Stimulated activated CD4-positive, alpha-beta T cell treated with anti-CD3 and anti-CD28 coated beads, TNF-alpha, amount 100 ng/mL, for 1 hour (primary cell): ENCODE data around the gene EDA.
"Not testable (repeated sequence)": the region's sequence is repeated elsewhere in the genome, so short reads cannot be mapped to it uniquely, and the experiment has no call there.

ENCODE experiments used
- DNase-seq, 3 donors: peaks; one replicate each; pipeline ENCODE4 v3.0.0-alpha.2; 2020; ENCODE audit warnings: low read depth in 3 of 3, low spot score in 1 of 3

EDA gene

DNA sequence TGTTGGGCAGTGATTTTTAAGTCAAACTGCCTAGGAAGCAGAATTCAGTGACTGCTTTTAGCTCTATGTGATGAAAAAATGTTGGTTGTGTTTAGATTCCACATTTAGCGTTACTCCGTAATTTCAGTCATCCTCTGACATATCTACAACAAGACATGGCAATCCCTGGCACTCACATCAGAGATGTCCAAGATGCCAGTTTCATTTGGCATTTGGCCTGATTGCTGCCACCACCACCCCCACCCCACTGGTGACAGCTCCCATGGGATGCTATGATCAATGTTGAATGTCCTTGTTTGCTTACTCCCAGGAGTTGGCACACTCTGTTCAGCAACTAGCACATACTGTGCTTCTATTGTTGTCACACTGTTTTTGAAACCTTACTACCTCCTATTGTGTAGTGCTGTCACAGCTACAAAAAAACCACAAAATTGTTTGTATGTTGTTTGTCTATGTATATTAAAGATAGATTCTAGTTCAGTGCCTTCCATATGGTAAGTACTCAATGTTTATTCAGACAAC lies 332.4 kb downstream of the EDA start:
- DNase-seq, result no peak

DNA sequence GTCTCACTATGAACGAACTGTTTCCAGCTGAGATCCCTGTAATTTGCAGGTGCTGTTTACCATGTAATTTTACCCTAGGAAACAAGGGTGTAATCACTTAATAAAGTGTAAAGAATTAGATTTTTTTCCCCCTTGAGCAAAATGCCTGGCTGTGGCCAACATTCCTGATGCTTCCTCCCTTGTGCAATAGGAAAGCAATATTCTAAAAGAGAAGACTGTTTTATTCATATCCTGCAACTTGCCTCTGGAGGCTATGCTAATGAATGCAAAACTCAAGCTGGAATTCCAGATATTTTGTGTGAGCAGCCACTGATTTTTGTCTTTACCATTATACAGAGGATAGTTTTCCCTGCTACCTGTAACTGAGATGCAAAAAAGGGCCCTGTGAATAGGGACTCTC lies 335.8 kb downstream of the EDA start:
- no peak for DNase-seq

DNA sequence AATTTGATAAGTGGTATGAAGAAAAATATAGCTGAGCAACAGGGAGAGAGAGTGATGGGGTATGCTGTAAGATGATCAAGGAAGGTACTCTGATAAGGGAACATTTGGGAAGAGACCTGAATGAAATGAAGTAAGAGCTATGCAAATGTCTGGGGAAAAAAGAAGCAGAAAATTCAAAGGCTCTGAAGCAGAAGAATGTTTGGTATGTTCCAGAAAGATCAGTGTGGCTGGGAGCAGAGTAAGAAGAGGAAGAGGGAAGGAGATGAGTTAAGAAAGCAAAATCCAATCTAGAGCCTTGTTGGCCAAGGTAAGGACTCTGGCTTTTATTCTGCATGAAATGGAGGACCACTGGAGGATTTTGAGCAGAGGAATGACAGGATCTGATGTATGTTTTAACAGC lies 343.8 kb downstream of the EDA start:
- DNase-seq, result no peak

DNA sequence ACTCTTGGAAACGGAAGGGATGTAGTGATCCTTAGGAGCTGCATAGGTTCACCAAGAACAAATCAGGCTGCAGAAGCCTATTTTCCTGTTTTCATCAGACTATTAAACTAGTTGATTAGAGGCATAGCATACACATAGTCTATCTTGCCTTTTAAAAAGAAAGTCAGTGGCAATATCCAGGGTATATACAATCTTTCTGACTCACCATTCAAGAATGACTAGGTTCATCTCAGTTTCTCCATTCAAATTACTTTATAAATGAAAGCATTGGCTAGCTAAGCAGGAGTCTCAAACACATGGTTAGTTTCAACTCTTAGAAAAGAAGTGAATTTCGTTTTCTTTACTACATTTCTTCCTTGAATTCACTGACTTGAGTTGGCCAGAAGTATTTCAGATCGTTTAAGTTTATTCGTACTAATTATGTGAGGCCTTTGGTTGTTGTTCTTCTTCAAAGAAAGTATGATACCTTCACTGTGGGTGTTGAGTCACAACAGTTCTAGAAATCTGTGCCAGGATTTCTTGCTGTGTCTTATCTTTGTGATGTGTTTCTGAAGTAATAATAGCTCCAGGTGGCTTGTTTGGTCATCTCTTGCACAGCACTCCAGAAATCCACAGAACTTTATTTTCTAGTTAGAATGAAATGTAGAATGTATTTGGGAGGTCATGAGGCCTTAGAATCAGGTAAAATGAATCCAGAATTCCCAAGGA lies 345.6 kb downstream of the EDA start:
- DNase-seq, result no peak

DNA sequence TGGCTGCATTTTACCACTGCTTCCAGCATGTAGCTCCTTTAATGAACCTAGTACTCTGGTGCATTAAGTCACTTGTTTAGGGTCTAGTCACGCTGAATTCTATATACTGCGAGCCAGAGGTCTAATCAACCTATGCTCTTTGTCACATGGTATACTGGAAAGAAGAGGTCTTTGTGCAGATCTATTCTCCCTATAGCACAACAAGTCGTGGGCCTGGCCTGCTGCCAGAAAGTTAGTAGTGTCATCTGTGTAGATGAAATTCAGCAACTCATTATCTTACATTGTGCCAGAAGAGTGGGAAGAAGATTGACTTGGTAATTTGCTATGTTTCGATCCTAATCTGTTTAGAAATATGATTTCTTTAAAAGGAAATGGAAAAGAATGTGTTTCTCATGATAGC lies 353.0 kb downstream of the EDA start:
- no peak for DNase-seq

DNA sequence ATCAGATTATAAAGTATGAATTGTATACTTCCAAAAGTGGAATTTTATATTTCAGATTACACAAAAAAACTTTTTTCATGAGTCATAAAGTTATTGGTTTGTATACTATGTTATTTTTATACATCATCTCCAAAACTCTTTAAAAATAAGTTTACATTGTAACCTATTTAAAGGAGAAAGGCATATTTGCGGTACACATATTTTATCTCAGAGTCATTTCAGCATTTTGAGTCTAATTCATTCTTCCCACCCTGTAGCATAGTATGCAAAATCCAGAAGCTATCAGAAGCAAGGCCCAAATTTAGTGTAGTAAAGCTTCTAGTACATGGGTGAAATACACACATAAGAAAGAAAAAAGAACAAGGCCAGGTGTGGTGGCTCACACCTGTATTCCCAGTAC lies 353.5 kb downstream of the EDA start:
- no peak for DNase-seq

DNA sequence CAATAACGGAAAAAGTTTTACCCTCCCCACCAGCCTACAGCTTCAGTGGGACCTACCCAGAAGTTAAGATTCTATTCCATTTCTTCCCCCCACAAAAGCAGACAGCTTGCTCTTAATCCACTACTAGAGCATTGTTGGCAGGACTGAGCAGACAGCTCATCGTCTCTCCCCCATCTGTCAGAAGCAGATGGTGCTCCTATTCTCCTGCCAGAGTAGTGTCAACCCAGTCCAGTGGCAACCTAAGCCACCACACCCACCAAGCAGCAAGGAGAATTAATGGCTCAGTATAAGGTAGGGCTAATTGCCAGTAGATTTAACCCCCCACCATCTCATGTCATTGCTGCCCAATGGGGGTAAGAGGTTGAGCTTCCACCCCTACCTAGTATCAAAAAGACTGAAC lies 371.8 kb downstream of the EDA start:
- DNase-seq, result no peak

DNA sequence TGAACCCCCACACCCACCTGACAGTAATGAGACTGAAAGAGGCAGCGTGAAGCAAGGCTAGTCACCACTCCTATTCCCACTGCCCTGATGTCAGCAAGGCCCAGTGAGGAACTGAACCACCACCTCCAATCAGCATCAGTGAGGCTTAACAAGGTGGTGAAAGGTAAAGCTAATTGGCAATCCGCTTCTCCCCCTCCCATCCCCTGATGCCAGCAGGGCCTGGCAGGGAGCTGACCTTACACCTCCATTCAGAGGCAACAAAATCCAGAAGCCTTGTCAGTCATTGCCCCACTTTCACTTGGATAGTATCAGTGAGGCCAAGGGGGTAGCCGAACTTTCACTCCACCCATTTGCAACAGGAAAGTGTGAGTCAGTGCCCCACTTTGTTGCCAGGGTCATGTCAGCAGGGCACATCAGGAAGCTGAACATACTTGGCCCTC lies 373.1 kb downstream of the EDA start:
- no peak for DNase-seq

DNA sequence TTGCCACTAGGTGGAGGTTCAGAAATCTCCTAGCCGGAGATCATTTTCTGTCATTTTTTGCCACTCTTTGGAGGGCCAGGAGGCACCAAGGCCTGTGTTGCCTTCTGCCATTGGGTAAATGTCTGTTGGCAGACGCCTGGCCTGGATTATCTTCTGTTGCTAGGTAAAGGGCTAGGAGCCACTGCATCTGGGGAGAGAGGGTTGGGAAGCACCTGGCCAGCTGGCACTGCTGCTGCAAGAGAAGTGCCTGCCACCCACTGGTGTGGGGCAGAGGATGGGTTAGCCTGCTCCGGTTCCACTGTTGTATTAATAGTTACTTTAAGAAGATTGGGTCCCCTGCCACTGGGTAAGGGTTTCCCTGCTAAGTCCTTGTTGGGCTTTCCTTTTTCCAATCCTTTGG lies 375.8 kb downstream of the EDA start:
- no peak for DNase-seq

DNA sequence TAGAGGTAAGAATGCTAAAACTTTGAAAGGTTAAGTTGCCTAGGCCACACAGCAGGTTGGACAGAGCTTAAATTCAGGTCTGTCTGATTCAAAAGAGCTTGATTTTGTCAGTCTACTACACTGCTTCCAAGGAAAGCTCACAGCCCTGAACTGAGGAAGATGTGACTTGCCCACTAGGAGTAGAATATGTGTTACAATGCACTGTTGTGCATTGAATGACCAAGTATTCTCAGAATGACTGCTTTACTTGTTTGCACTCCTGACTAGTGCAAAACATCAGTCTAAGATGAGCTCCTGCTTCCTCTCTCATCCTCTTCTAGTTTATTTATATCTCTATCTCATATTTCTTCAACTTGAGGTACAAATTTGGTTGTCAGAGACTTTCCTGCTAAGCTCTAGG lies 377.6 kb downstream of the EDA start:
- no peak for DNase-seq

DNA sequence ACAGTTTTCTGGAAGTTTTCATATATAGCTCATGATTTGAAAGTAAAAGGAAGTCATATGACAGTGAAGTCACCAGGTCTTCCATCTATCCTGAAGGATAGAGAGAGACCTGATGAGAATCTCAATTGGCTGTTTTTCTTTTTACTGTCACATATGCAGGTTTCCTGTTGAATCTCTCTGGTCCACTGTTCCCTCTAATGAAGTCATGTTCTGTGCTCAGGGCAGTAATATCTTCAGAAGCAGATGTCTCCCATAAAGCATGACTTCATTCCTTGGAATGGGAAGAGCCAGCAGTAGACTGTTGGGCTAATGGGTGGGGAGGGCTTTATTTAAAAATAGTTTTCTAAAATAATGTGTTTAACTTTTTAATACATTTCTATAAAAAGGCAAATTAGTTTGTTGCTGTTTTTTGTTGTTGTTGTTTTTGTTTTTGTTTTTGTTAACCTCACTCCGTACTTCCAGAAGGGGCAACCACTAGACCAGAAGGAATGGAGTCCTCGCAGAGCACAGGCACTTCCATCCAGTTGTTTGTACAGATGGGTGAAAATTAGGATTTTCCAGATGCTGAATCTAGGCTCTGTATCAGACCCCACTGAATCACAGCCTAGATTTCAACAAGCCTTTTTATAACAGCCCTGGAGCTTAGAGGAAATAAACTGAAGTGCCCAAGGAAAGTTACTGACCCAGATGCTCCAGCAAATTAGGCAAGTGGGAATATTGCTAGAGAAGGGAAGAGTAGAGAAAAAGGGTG lies 379.6 kb downstream of the EDA start:
- no peak for DNase-seq

DNA sequence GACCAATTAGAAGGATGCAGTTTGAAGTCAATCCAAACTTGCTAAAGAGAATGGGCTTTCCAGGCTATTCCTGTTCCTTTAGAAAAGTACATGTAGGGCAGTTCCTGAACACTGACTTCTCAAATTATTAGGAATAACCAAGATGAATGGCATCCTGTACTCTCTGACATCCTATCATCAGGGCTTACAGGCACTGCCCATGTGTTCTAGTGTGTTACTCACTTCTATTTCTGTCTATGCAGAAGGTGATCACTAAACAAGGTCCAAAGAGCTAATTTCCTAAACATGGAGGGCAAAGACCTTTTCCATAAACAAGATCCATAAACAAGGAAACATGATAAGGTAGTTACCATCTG lies 380.2 kb downstream of the EDA start:
- no peak for DNase-seq

DNA sequence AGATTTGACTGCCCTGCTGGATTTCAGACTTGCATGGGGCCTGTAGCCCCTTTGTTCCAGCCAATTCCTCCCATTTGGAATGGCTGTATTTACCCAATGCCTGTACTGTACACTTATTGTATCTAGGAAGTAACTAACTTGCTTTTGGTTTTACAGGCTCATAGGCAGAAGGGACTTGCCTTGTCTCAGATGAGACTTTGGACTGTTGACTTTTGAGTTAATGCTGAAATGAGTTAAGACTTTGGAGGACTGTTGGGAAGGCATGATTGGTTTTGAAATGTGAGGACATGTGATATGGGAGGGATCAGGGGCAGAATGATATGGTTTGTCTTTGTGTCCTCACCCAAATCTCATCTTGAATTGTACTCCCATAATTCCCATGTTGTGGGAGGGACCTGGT lies 382.4 kb downstream of the EDA start:
- not testable (repeated sequence) for DNase-seq

DNA sequence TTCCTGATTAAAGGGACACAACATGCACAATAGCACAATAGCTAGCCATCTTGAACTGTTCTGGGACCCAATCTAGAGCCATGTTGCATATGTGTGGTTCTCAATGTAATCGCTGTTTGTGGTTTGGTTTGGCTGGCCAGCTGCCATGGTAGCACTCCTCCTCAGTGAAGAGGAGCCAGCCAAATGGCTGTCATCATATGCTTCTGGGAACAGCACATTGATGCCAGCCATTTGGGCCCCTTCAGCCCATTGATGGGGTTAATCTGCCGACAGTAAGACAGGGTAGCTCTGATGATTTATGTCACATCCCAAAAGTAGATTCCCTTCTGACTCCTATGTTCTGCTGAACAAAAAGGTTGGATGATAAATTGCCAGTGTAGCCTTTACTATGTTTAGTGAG lies 385.4 kb downstream of the EDA start:
- DNase-seq, result no peak

DNA sequence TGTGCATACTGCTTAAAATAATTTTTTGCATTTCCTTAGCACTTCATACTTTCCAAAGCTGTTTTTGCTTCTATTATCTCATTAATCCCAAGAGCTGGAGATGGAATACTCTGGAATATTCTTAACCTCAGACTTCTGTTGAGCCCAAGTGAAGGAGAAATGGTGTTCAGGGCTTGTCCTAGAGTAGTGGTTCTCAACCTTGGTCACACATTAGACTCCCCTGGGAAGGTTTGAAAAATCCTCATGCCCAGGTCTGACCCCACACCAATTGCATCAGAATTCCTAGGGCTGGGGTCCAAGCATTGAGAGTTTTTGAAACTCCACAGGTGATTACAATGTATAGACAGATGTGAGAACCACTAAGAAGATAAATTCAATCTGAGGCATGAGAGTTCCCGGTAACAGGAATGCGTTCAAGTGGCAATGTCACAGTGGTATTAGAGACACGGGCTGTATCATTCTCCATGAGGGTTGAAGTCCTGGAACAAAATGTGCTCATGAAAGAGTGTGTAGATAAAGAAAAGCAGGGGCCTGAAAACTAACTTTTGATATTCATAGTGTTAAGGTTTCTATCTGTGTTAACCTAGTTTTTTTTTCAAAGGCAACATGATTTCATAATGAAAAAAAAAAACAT lies 385.9 kb downstream of the EDA start:
- no peak for DNase-seq

DNA sequence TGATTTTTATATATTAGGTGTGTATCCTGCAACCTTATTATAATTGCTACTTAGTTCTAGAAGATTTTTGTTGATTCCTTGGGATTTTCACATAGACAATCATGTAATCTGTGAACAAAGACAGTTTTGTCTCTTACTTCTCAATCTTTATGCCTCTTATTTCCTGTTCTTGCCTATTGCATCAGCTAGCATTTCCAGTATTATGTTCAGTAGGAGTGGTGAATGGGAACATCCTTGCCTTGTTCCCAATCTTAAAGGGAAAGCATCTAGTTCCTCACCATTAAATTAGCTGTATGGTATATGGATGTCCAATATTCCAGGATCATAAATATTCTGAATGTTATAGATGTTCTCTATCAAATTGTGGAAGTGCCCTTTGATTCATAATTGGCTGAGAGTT lies 392.0 kb downstream of the EDA start:
- no peak for DNase-seq

DNA sequence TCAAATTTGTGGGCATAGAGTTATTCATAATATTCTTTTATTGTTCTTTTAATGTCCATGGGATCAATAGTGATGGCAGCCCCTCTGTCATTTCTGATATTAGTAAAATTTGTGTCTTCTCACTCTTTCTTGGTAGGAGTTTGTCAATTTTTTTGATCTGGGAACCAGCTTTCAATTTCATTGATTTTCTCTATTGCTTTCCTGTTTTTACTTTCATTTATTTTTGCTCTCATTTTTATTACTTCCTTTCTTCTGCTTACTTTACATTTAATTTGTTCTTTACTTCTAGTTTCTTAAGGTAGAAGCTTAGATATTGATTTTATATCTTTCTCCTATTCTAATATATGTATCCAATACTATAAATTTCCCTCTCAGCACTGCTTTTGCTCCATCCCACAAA lies 393.1 kb downstream of the EDA start:
- no peak for DNase-seq

DNA sequence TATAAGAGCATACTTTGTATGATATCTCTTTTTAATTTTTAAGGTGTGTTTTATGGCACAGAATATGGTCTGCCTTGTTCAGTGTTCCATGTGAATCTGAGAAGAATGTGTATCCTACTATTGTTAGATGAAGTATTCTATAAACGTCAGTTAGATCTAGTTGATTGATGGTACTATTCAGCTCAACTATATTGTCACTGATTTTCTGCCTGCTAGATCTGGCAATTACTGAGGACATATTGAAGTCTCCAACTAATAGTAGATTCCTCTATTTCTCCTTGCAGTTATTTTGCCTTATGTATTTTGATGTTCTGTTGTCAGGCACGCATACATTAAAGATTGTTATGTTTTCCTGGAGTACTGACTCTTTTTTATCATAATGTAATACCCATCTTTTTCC lies 394.1 kb downstream of the EDA start:
- DNase-seq, result no peak

DNA sequence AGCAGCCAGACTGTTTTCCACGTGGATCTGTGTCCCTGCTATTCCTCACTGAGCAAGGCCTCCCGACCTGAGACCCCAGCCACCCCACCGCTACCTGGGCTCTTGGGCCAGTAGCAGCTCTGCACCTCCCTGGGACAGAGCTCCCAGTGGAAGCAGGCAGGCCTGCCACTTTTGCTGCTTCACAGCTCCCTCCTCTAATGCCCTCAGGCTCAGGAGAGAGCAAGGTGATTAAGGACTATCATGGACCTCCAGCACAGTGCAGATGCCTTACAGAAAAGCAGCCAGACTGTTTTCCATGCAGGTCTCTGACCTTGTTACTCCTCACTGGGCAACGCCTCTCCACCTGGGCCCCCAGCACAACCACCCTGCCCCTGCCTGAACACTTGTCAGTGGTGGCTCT lies 396.8 kb downstream of the EDA start:
- no peak for DNase-seq

DNA sequence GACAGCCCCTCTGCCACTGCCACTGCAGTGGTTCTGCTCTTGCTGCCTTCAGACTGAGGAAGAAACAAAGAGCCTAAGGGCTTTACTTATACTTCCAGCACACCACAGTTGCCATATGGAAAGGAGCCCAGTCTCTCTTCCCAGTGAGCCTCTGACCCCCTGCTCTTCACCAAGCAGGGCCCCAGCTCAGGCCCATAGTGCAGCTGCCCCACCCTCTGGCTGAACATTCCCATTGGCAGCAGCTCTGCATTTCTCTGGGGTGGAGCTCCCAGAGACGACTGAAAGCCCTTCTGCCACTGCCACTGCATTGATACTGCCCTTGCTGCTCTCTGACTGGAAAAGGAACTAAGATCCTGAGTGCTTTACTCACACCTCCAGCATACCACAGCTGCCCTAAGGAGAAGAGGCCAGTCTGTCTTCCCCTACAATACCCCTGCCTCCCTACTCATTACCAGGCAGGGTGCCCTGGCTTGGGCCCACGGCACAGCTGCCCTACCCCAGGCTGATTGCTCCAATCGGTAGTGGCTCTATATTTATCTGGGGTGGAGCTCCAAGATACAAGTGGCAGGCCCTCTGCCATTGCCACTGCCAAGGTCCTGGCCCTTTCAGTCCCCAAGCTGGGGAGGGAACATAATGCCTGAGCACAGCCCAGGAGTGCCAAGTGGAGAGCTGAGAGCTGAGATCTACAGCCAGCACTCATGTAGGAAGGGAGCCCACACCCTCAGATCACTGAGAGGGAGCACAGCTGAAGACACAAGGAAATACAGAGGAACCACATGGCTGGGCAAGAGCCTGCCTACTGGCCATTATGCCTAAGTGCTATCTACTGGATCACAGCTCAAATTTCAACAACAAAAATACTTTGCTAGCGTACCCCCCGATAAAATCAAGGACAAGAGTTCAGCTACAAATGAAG lies 397.8 kb downstream of the EDA start:
- DNase-seq, result no peak

DNA sequence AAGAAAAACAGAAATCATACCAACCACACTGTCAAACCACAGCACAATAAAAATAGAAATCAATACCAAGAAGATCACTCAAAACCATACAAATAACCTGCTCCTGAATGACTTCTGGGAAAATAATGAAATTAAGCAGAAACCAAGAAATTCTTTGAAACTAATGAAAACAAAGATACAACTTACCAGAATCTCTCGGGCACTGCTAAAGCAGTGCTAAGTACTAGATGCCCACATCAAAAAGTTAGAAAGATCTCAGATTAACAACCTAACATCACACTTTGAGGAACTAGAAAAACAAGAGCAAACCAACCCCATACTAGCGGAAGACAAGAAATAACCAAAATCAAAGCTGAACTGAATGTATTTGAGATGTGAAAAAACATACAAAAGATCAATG lies 400.6 kb downstream of the EDA start:
- DNase-seq, result no peak
